ES-I3 (cell line): ENCODE data around the gene IGFL2.
"Not testable (repeated sequence)": the region's sequence is repeated elsewhere in the genome, so short reads cannot be mapped to it uniquely, and the experiment has no call there.

Source experiments
- H3K36me3 ChIP-seq: 2 replicates; pipeline ENCODE4 v1.6.1; 2013; ENCODE audit warnings: mild to moderate bottlenecking, low read length, control low read depth, moderate library complexity; ENCODE audit not compliant: insufficient read depth
- H3K4me1 ChIP-seq: 2 replicates; pipeline ENCODE4 v1.6.1; 2013; ENCODE audit warnings: mild to moderate bottlenecking, control low read depth, low read length; ENCODE audit not compliant: insufficient read depth
- H3K9ac ChIP-seq: 2 replicates; pipeline ENCODE4 v1.6.1; 2013; ENCODE audit warnings: low read depth, mild to moderate bottlenecking, low read length, moderate library complexity
- H3K9me3 ChIP-seq: 2 replicates; pipeline ENCODE4 v1.6.1; 2013; ENCODE audit warnings: mild to moderate bottlenecking, low read length, moderate library complexity; ENCODE audit not compliant: control insufficient read depth, insufficient read depth

The IGFL2 gene

GRCh38 chr19:46202426-46202825, 54.4 kb downstream of the IGFL2 start:
- Histone ChIP-seq H3K9me3 (no peaks in the 10 kb centered on the region), H3K4me1 (no peaks in the 10 kb centered on the region), H3K9ac (no peak overlapping the region), H3K36me3 (no peaks in the 10 kb centered on the region)

GRCh38 chr19:46202872-46203860, 55.1 kb downstream of the IGFL2 start:
- no peaks in the 10 kb centered on the region for H3K4me1 ChIP-seq
- no peak overlapping the region for H3K9ac ChIP-seq

GRCh38 chr19:46204008-46204407, 56.0 kb downstream of the IGFL2 start:
- Histone ChIP-seq H3K9ac (no peak overlapping the region), H3K36me3 (no peaks in the 10 kb centered on the region), H3K9me3 (no peaks in the 10 kb centered on the region), H3K4me1 (no peaks in the 10 kb centered on the region)

More at GRCh38 chr19:46202872-46203860, 55.1 kb downstream of the IGFL2 start:
- H3K9me3 ChIP-seq: no peaks in the 10 kb centered on the region
- no peaks in the 10 kb centered on the region for H3K36me3 ChIP-seq

GRCh38 chr19:46205183-46205984, 57.3 kb downstream of the IGFL2 start:
- Histone ChIP-seq H3K9ac (no peak overlapping the region), H3K9me3 (no peaks in the 10 kb centered on the region), H3K4me1 (peaks cover under 1% of the 10 kb centered on the region; the same call in 1 of the 2 replicates), H3K36me3 (no peaks in the 10 kb centered on the region)

- H3K9ac ChIP-seq: no peak overlapping the region
- H3K9me3 ChIP-seq: no peaks in the 10 kb centered on the region
- H3K36me3 ChIP-seq: no peaks in the 10 kb centered on the region
- H3K4me1 ChIP-seq: peaks cover 8% of the 10 kb centered on the region
Measured at GRCh38 chr19:46206176-46206575, 58.1 kb downstream of the IGFL2 start.

GRCh38 chr19:46206682-46207081, 58.6 kb downstream of the IGFL2 start:
- Histone ChIP-seq H3K36me3 (no peaks in the 10 kb centered on the region), H3K9me3 (no peaks in the 10 kb centered on the region), H3K4me1 (peaks cover 11% of the 10 kb centered on the region), H3K9ac (no peak overlapping the region)

- peaks cover 20% of the 10 kb centered on the region for H3K4me1 ChIP-seq
- not testable (repeated sequence) for H3K9me3 ChIP-seq, H3K36me3 ChIP-seq, H3K9ac ChIP-seq
Measured at GRCh38 chr19:46207858-46208257, 59.8 kb downstream of the IGFL2 start.

DNA sequence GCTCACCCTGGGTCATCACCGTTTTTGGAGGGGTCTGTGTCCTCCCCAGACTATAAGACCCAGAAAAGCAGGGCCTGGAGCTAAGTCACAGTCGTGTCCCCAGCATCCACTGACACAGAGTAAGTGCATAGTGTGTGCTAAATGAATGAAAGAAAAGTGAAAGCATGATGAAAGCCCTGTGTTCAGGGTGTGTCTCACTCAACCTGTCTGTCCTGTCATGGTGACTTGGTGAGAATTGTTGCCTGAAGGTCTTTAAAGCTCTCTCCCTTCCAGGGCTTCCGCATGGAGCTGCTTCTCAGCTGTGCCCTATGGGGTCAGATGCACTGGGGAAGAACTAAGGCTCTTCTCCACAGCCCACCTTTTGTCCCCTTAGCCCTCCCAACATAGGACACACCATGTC, 61.0 kb downstream of the IGFL2 start:
- Histone ChIP-seq H3K9ac (no peak overlapping the region), H3K9me3 (no peaks in the 10 kb centered on the region), H3K4me1 (peaks cover 20% of the 10 kb centered on the region), H3K36me3 (no peaks in the 10 kb centered on the region)

- H3K36me3 ChIP-seq: no peaks in the 10 kb centered on the region
- H3K9ac ChIP-seq: no peak overlapping the region
- H3K4me1 ChIP-seq: peaks cover 20% of the 10 kb centered on the region
- H3K9me3 ChIP-seq: no peaks in the 10 kb centered on the region
Measured at GRCh38 chr19:46209472-46209871, 61.4 kb downstream of the IGFL2 start.

DNA sequence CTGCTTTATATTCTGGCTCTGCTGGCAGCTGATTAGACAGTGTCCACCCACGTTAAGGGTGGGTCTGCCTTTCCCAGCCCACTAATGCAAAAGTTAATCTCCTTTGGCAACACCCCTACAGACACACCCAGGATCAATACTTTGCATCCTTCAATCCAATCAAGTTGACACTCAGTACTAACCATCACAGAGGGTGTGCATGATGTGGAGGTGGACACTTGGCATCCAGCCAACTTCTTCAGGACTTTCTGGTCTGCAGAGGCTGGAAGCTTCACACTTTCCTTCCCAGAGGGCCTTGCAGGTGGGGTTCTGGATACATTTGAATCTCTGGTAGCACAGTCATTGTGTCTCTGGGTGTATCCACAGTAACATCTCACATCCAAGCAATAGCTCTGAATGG, 62.6 kb downstream of the IGFL2 start:
- peaks cover 20% of the 10 kb centered on the region for H3K4me1 ChIP-seq
- no peak overlapping the region for H3K9ac ChIP-seq
- H3K9me3 ChIP-seq: no peaks in the 10 kb centered on the region
- no peaks in the 10 kb centered on the region for H3K36me3 ChIP-seq
